Kidney (tissue), 14 donors: Measurements from ENCODE around the gene GLIS2. TPM values are rescaled to one million over a fixed set of nuclear protein-coding genes. Genes with fewer than 3 reads are reported as not detected.
A peak's percentile ranks its signal among the peaks of the same experiment; 100 is the strongest.

Experiments used
- DNase-seq, 5 donors: peaks; one replicate each; pipeline ENCODE4 v3.0.0-alpha.2; 2013 to 2020
- FAIRE-seq: peaks from 2 replicates; lab custom pipeline; 2012; peaks lifted over from hg19 to GRCh38; lab: Jason Lieb, UNC
- H3K27ac ChIP-seq, 2 donors: one replicate each; pipeline ENCODE4 v1.7.0; 2013; ENCODE audit warnings: low read depth in 2 of 2, low read length in 2 of 2, inconsistent platforms in 1 of 2
- H3K27me3 ChIP-seq: one replicate; pipeline ENCODE4 v1.7.1; 2013; ENCODE audit warnings: low read length, inconsistent platforms; ENCODE audit not compliant: control insufficient read depth, insufficient read depth
- H3K36me3 ChIP-seq, 3 donors: one replicate each; pipeline versions ENCODE4 v1.7.0 to v1.7.1; 2013; ENCODE audit warnings: low read length in 3 of 3, control low read depth in 1 of 3, inconsistent platforms in 1 of 3; ENCODE audit not compliant: insufficient read depth in 3 of 3, control insufficient read depth in 2 of 3
- H3K4me1 ChIP-seq, 3 donors: one replicate each; pipeline versions ENCODE4 v1.7.0 to v1.7.1; 2013; ENCODE audit warnings: low read length in 3 of 3, inconsistent platforms in 1 of 3, low read depth in 1 of 3; ENCODE audit not compliant: control insufficient read depth in 2 of 3, insufficient read depth in 2 of 3
- H3K4me3 ChIP-seq, 3 donors: one replicate each; pipeline versions ENCODE4 v1.7.0 to v1.8.1; 2013; ENCODE audit warnings: low read length in 3 of 3, control low read depth in 1 of 3, inconsistent platforms in 1 of 3
- H3K9ac ChIP-seq, 3 donors: one replicate each; pipeline versions ENCODE4 v1.7.0 to v1.7.1; 2013; ENCODE audit warnings: low read length in 3 of 3, control low read depth in 1 of 3, inconsistent platforms in 1 of 3
- H3K9me3 ChIP-seq, 3 donors: one replicate each; pipeline versions ENCODE4 v1.7.0 to v1.7.1; 2013; ENCODE audit warnings: low read length in 3 of 3, control low read depth in 1 of 3, inconsistent platforms in 1 of 3; ENCODE audit not compliant: control insufficient read depth in 2 of 3, insufficient read depth in 1 of 3
- intact Hi-C: fragments of 100-400 bp; cut with DNase I; formaldehyde crosslinking; loops from one replicate; pipeline ENCODE4 v1.11.1; 2022
- polyA plus RNA-seq: library from polyadenylated mRNA; stranded (reverse); fragments of 350-450 nt; fragmentation: Illumina TruSeq; extraction: RNeasy Lipid Tissue Mini Kit (QIAGEN cat#74804); gene quantifications from one replicate; pipeline ENCODE4 v1.2.3, GENCODE V29; 2014; ENCODE audit warnings: low read depth, low replicate concordance; ENCODE audit not compliant: insufficient read depth
- total RNA-seq: library from RNA; stranded (reverse); fragmentation: NEBNext Ultra II Directional; extraction: Animal tissue kit (Norgen Biotek cat#: 25700); gene quantifications from one replicate; pipeline ENCODE4 v1.2.1, GENCODE V29; 2021
- TF ChIP-seq, protein P1 (sequence below): IDR thresholded peaks from 3 replicates; pipeline ENCODE4 v1.5.1; 2012; ENCODE audit warnings: mild to moderate bottlenecking, moderate library complexity, borderline replicate concordance; ENCODE audit not compliant: insufficient read depth; ENCODE audit errors: extremely low read depth
- donor health status: control.
- donor health status: control.
- donor health status: control.
- donor health status: control.
- donor health status: control.
- donor health status: DM: yes; HTN: yes; CAD: no.
- donor health status: Normal renal cell carcinoma (clear cell type).

Gene GLIS2
- total and polyA plus RNA-seq, 2 donors from 2014 or later, result 35.6 to 68.7 TPM

GRCh38 chr16:4313563-4314531 is 2.0 kb upstream of the GLIS2 start:
- Histone ChIP-seq H3K4me1 (peaks cover 0 to 26% (median 20%) of the 10 kb centered on the region in 3 donors), H3K36me3 (no peaks in the 10 kb centered on the region), H3K9me3 (no peaks in the 10 kb centered on the region), H3K27ac (peak overlapping the region; percentile 88 to 96), H3K9ac (peak overlapping the region in 1 of 3 donors; percentile 1), H3K27me3 (no peaks in the 10 kb centered on the region), H3K4me3 (peak overlapping the region; percentile 26 to 66 (median 30))
- intact Hi-C loops, result no loop called here
- TF ChIP-seq, protein P1, sequence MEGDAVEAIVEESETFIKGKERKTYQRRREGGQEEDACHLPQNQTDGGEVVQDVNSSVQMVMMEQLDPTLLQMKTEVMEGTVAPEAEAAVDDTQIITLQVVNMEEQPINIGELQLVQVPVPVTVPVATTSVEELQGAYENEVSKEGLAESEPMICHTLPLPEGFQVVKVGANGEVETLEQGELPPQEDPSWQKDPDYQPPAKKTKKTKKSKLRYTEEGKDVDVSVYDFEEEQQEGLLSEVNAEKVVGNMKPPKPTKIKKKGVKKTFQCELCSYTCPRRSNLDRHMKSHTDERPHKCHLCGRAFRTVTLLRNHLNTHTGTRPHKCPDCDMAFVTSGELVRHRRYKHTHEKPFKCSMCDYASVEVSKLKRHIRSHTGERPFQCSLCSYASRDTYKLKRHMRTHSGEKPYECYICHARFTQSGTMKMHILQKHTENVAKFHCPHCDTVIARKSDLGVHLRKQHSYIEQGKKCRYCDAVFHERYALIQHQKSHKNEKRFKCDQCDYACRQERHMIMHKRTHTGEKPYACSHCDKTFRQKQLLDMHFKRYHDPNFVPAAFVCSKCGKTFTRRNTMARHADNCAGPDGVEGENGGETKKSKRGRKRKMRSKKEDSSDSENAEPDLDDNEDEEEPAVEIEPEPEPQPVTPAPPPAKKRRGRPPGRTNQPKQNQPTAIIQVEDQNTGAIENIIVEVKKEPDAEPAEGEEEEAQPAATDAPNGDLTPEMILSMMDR, result peak; percentile 58
- FAIRE-seq (no peak), DNase-seq (peak; percentile 79 to 93 (median 89))

GRCh38 chr16:4314532-4315185 is 1.2 kb upstream of the GLIS2 start:
- intact Hi-C loops, result no loop called here
- FAIRE-seq (no peak), DNase-seq (peak; percentile 66 to 84 (median 81))
- H3K27ac ChIP-seq, result peak overlapping the region; percentile 88 to 96
- TF ChIP-seq, protein P1, result no peak
- H3K36me3 ChIP-seq, result no peaks in the 10 kb centered on the region
- no peaks in the 10 kb centered on the region for H3K27me3 ChIP-seq
- H3K9me3 ChIP-seq, result no peaks in the 10 kb centered on the region
- H3K9ac ChIP-seq, result peak overlapping the region in 2 of 3 donors; percentile 45 to 85
- H3K4me1 ChIP-seq, result peaks cover 0 to 34% (median 24%) of the 10 kb centered on the region in 3 donors
- H3K4me3 ChIP-seq, result peak overlapping the region; percentile 39 to 66 (median 54)

GRCh38 chr16:4316108-4316863 is 419 bp downstream of the GLIS2 start:
- Histone ChIP-seq H3K36me3 (no peaks in the 10 kb centered on the region), H3K4me3 (peak overlapping the region; percentile 48 to 82 (median 52)), H3K9ac (peak overlapping the region in 2 of 3 donors; percentile 26 to 84), H3K27me3 (no peaks in the 10 kb centered on the region), H3K9me3 (no peaks in the 10 kb centered on the region), H3K27ac (peak overlapping the region; percentile 90 to 93), H3K4me1 (peaks cover 0 to 49% (median 36%) of the 10 kb centered on the region in 3 donors)
- TF ChIP-seq, protein P1, result no peak
- FAIRE-seq, result no peak
- intact Hi-C loops, result no loop called here
- DNase-seq, result peak in 3 of 5 donors; percentile 54 to 84 (median 67)
